SK-N-MC (cell line): Measurements from ENCODE around the gene CD83.

ENCODE experiments used
- EZH2 ChIP-seq: fragments of 200-600 bp; sonication (generic); IDR thresholded peaks from one replicate; pipeline ENCODE4 v1.6.1; 2017; ENCODE audit warnings: antibody characterized with exemption
- FOXP2 ChIP-seq: optimal IDR thresholded peaks from 2 replicates; pipeline ENCODE3; 2011; ENCODE audit warnings: mild to moderate bottlenecking, moderate library complexity; ENCODE audit not compliant: insufficient read depth; ENCODE audit errors: extremely low read length, control extremely low read depth
- POLR2AphosphoS5 ChIP-seq: IDR thresholded peaks from 2 replicates; pipeline ENCODE4 v1.6.1; 2012; ENCODE audit warnings: mild to moderate bottlenecking, low read depth, low read length, borderline replicate concordance

GRCh38 chr6:14126191-14126590 is 8.6 kb downstream of the CD83 start:
- TF ChIP-seq POLR2AphosphoS5 (no peak), EZH2 (no peak), FOXP2 (no peak)
